Stimulated activated naive CD8-positive, alpha-beta T cell treated with anti-CD3 and anti-CD28 coated beads, Interleukin-15, Interleukin-2, amounts not matched to agents 100 ng/mL and 50 ng/mL, for 24 hours (primary cell): ENCODE results near the gene ST8SIA5.

Experiments used
- H3K27ac Mint-ChIP-seq: one replicate; pipeline ENCODE4 v1.8.0; 2021; ENCODE audit warnings: mild to moderate bottlenecking, mixed read lengths
- H3K27me3 Mint-ChIP-seq: one replicate; pipeline ENCODE4 v1.8.0; 2021; ENCODE audit warnings: mixed read lengths
- H3K36me3 Mint-ChIP-seq: one replicate; pipeline ENCODE4 v1.8.0; 2021; ENCODE audit warnings: low read depth, mixed read lengths
- H3K4me1 Mint-ChIP-seq: one replicate; pipeline ENCODE4 v1.8.0; 2021; ENCODE audit warnings: low read depth, mixed read lengths
- H3K4me3 Mint-ChIP-seq: one replicate; pipeline ENCODE4 v1.8.0; 2021; ENCODE audit warnings: mild to moderate bottlenecking, mixed read lengths
- H3K9me3 Mint-ChIP-seq: one replicate; pipeline ENCODE4 v1.8.0; 2021; ENCODE audit warnings: mixed read lengths

The ST8SIA5 gene

GRCh38 chr18:46678785-46679399 is 78.0 kb downstream of the ST8SIA5 start:
- H3K27me3 Mint-ChIP-seq = peaks cover 4% of the 10 kb centered on the region
- no peaks in the 10 kb centered on the region for H3K9me3 Mint-ChIP-seq
- H3K27ac Mint-ChIP-seq = no peak overlapping the region
- H3K36me3 Mint-ChIP-seq = no peaks in the 10 kb centered on the region
- no peaks in the 10 kb centered on the region for H3K4me1 Mint-ChIP-seq
- no peak overlapping the region for H3K4me3 Mint-ChIP-seq

GRCh38 chr18:46678041-46678440 is 78.8 kb downstream of the ST8SIA5 start:
- no peaks in the 10 kb centered on the region for H3K9me3 Mint-ChIP-seq
- H3K4me3 Mint-ChIP-seq = no peak overlapping the region
- H3K27me3 Mint-ChIP-seq = peaks cover 4% of the 10 kb centered on the region

GRCh38 chr18:46677611-46678010 is 79.2 kb downstream of the ST8SIA5 start:
- Mint-ChIP-seq H3K36me3 (no peaks in the 10 kb centered on the region), H3K27me3 (peaks cover 4% of the 10 kb centered on the region), H3K4me1 (peaks cover 4% of the 10 kb centered on the region), H3K9me3 (no peaks in the 10 kb centered on the region), H3K4me3 (no peak overlapping the region), H3K27ac (no peak overlapping the region)

More at GRCh38 chr18:46678041-46678440, 78.8 kb downstream of the ST8SIA5 start:
- no peaks in the 10 kb centered on the region for H3K36me3 Mint-ChIP-seq
- H3K27ac Mint-ChIP-seq = no peak overlapping the region
- H3K4me1 Mint-ChIP-seq = no peaks in the 10 kb centered on the region

GRCh38 chr18:46676182-46676835 is 80.5 kb downstream of the ST8SIA5 start:
- H3K27me3 Mint-ChIP-seq = peaks cover 4% of the 10 kb centered on the region
- no peak overlapping the region for H3K4me3 Mint-ChIP-seq
- no peaks in the 10 kb centered on the region for H3K9me3 Mint-ChIP-seq
- H3K36me3 Mint-ChIP-seq = no peaks in the 10 kb centered on the region
- no peak overlapping the region for H3K27ac Mint-ChIP-seq
- H3K4me1 Mint-ChIP-seq = peaks cover 10% of the 10 kb centered on the region

GRCh38 chr18:46675112-46675511 is 81.7 kb downstream of the ST8SIA5 start:
- no peak overlapping the region for H3K27ac Mint-ChIP-seq
- peaks cover 4% of the 10 kb centered on the region for H3K27me3 Mint-ChIP-seq
- H3K4me1 Mint-ChIP-seq = peaks cover 10% of the 10 kb centered on the region
- no peaks in the 10 kb centered on the region for H3K9me3 Mint-ChIP-seq
- H3K4me3 Mint-ChIP-seq = no peak overlapping the region
- no peaks in the 10 kb centered on the region for H3K36me3 Mint-ChIP-seq

GRCh38 chr18:46672062-46672970 is 84.5 kb downstream of the ST8SIA5 start:
- H3K36me3 Mint-ChIP-seq = no peaks in the 10 kb centered on the region
- no peak overlapping the region for H3K27ac Mint-ChIP-seq
- no peak overlapping the region for H3K4me3 Mint-ChIP-seq
- H3K4me1 Mint-ChIP-seq = peaks cover 10% of the 10 kb centered on the region
- peaks cover 4% of the 10 kb centered on the region for H3K27me3 Mint-ChIP-seq
- H3K9me3 Mint-ChIP-seq = no peaks in the 10 kb centered on the region

GRCh38 chr18:46668694-46669093 is 88.2 kb downstream of the ST8SIA5 start:
- Mint-ChIP-seq H3K27ac (no peak overlapping the region), H3K4me3 (no peak overlapping the region), H3K27me3 (no peaks in the 10 kb centered on the region), H3K4me1 (peaks cover 10% of the 10 kb centered on the region), H3K36me3 (no peaks in the 10 kb centered on the region), H3K9me3 (no peaks in the 10 kb centered on the region)

GRCh38 chr18:46668135-46668534 is 88.7 kb downstream of the ST8SIA5 start:
- Mint-ChIP-seq H3K27me3 (no peaks in the 10 kb centered on the region), H3K27ac (no peak overlapping the region), H3K4me1 (peaks cover 10% of the 10 kb centered on the region), H3K4me3 (no peak overlapping the region), H3K9me3 (no peaks in the 10 kb centered on the region), H3K36me3 (no peaks in the 10 kb centered on the region)

- Mint-ChIP-seq H3K27me3 (no peaks in the 10 kb centered on the region), H3K9me3 (no peaks in the 10 kb centered on the region), H3K4me3 (no peak overlapping the region), H3K4me1 (no peaks in the 10 kb centered on the region), H3K36me3 (no peaks in the 10 kb centered on the region), H3K27ac (no peak overlapping the region)
Measured at GRCh38 chr18:46663539-46663938, 93.3 kb downstream of the ST8SIA5 start.

GRCh38 chr18:46660957-46661749 is 95.7 kb downstream of the ST8SIA5 start:
- H3K9me3 Mint-ChIP-seq = no peaks in the 10 kb centered on the region
- no peaks in the 10 kb centered on the region for H3K36me3 Mint-ChIP-seq
- H3K27ac Mint-ChIP-seq = no peak overlapping the region
- H3K4me1 Mint-ChIP-seq = no peaks in the 10 kb centered on the region
- H3K27me3 Mint-ChIP-seq = no peaks in the 10 kb centered on the region
- H3K4me3 Mint-ChIP-seq = no peak overlapping the region

- Mint-ChIP-seq H3K36me3 (no peaks in the 10 kb centered on the region), H3K27ac (no peak overlapping the region), H3K4me1 (no peaks in the 10 kb centered on the region), H3K9me3 (no peaks in the 10 kb centered on the region), H3K4me3 (no peak overlapping the region), H3K27me3 (no peaks in the 10 kb centered on the region)
Measured at GRCh38 chr18:46659484-46659883, 97.4 kb downstream of the ST8SIA5 start.

- H3K27ac Mint-ChIP-seq = no peak within 1 kb of the TSS
- H3K27me3 Mint-ChIP-seq = no peaks in the 10 kb centered on the region
- no peaks in the 10 kb centered on the region for H3K4me1 Mint-ChIP-seq
- no peaks in the 10 kb centered on the region for H3K36me3 Mint-ChIP-seq
- no peaks in the 10 kb centered on the region for H3K9me3 Mint-ChIP-seq
- no peak within 1 kb of the TSS for H3K4me3 Mint-ChIP-seq
Measured at GRCh38 chr18:46657115-46657955, 99.5 kb downstream of the ST8SIA5 start, which contains the start of gene LOXHD1. Gene LOXHD1, minus strand, starts transcription at chr18:46657220. Its CDS starts 187 bp downstream, at chr18:46657033.

- Mint-ChIP-seq H3K4me1 (no peaks in the 10 kb centered on the region), H3K9me3 (no peaks in the 10 kb centered on the region), H3K27me3 (no peaks in the 10 kb centered on the region), H3K27ac (no peak overlapping the region), H3K4me3 (no peak overlapping the region), H3K36me3 (no peaks in the 10 kb centered on the region)
Measured at GRCh38 chr18:46656326-46657114, 100.3 kb downstream of the ST8SIA5 start.
